ENCODE results near the gene GDI1.

Gene GDI1

DNA sequence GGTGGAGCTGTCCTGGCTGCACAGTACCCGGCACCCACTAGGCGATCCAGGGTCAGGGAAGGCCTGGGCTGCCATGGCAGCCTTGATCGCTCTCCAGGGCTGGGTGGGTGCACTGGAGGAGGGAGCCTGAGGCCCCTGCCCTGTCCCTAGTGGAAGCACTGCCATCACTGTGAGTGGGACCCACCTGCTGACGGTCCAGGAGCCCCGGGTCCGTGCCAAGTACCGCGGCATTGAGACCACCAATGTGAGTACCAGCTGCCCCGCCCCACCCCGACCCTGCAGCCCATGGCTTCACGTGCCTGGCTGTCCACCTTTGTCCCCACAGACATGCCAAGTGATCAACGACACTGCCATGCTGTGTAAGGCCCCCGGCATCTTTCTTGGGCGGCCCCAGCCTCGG is 30.0 kb downstream of the GDI1 start:
- Histone ChIP-seq H4K20me1 (ENCODE audit: insufficient read depth, low read length, poor library complexity, severe bottlenecking) (no peaks in the 10 kb centered on the region), H3K79me2 (ENCODE audit: insufficient read depth, low read length) (no peaks in the 10 kb centered on the region), H3K4me3 (ENCODE audit: low read length, poor library complexity, severe bottlenecking) (no peak overlapping the region), H3K4me1 (ENCODE audit: insufficient read depth, low read length, poor library complexity, severe bottlenecking) (no peaks in the 10 kb centered on the region), H2AFZ (ENCODE audit: low read length) (no peak overlapping the region), H3K9me3 (ENCODE audit: insufficient read depth, low read depth, low read length) (no peaks in the 10 kb centered on the region), H3K9ac (ENCODE audit: low read depth, low read length, poor library complexity, severe bottlenecking) (no peak overlapping the region), H3K4me2 (ENCODE audit: low read depth, low read length, poor library complexity, severe bottlenecking) (no peak overlapping the region), H3F3A (ENCODE audit: low read depth) (no peaks in the 10 kb centered on the region), H3K36me3 (ENCODE audit: insufficient read depth, low read length) (no peaks in the 10 kb centered on the region; the same call in 1 of the 2 replicates), H3K9me2 (replicated peaks; ENCODE audit: low read depth, low read length) (no peaks in the 10 kb centered on the region), H3K27me3 (ENCODE audit: insufficient read depth, low read length, poor library complexity, severe bottlenecking) (no peaks in the 10 kb centered on the region)
- TF ChIP-seq CTCF (conservative IDR thresholded peaks at IDR 0.05; ENCODE audit: low read length) (no peak), EZH2phosphoT487 (IDR thresholded peaks at IDR 0.05; ENCODE audit: borderline replicate concordance) (no peak)

GRCh38 chrX:154467556-154467955 is 30.6 kb downstream of the GDI1 start:
- no peaks in the 10 kb centered on the region; the same call in 1 of the 2 replicates for H3K36me3 ChIP-seq (ENCODE audit: insufficient read depth, low read length)

DNA sequence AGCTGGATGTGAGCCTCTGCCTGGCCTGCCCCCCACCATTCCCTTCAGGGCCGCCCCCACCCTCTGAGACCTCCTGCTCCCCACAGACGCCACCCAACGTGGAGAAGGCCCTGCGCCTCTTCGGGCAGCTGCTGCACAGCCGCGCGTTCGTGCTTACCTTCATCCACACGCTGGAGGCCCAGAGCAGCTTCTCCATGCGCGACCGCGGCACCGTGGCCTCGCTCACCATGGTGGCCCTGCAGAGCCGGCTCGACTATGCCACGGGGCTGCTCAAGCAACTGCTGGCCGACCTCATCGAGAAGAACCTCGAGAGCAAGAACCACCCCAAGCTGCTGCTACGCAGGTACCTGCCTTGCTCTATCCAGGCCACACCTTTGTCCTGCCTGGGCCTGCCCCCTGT is 31.3 kb downstream of the GDI1 start:
- H3K9me2 ChIP-seq (replicated peaks; ENCODE audit: low read depth, low read length): no peaks in the 10 kb centered on the region
- H3K4me3 ChIP-seq (ENCODE audit: low read length, poor library complexity, severe bottlenecking): no peak overlapping the region
- no peak overlapping the region for H2AFZ ChIP-seq (ENCODE audit: low read length)
- H4K20me1 ChIP-seq (ENCODE audit: insufficient read depth, low read length, poor library complexity, severe bottlenecking): no peaks in the 10 kb centered on the region
- TF ChIP-seq CTCF (conservative IDR thresholded peaks at IDR 0.05; ENCODE audit: low read length) (no peak), EZH2phosphoT487 (IDR thresholded peaks at IDR 0.05; ENCODE audit: borderline replicate concordance) (no peak)
- H3K27me3 ChIP-seq (ENCODE audit: insufficient read depth, low read length, poor library complexity, severe bottlenecking): no peaks in the 10 kb centered on the region
- no peaks in the 10 kb centered on the region for H3K4me1 ChIP-seq (ENCODE audit: insufficient read depth, low read length, poor library complexity, severe bottlenecking)
- no peak overlapping the region for H3K9ac ChIP-seq (ENCODE audit: low read depth, low read length, poor library complexity, severe bottlenecking)
- H3F3A ChIP-seq (ENCODE audit: low read depth): no peaks in the 10 kb centered on the region
- no peaks in the 10 kb centered on the region for H3K79me2 ChIP-seq (ENCODE audit: insufficient read depth, low read length)
- no peaks in the 10 kb centered on the region; the same call in 1 of the 2 replicates for H3K36me3 ChIP-seq (ENCODE audit: insufficient read depth, low read length)
- no peak overlapping the region for H3K4me2 ChIP-seq (ENCODE audit: low read depth, low read length, poor library complexity, severe bottlenecking)
- no peaks in the 10 kb centered on the region for H3K9me3 ChIP-seq (ENCODE audit: insufficient read depth, low read depth, low read length)

More at GRCh38 chrX:154467556-154467955, 30.6 kb downstream of the GDI1 start:
- Histone ChIP-seq H2AFZ (ENCODE audit: low read length) (no peak overlapping the region), H3K4me3 (ENCODE audit: low read length, poor library complexity, severe bottlenecking) (no peak overlapping the region), H3K4me1 (ENCODE audit: insufficient read depth, low read length, poor library complexity, severe bottlenecking) (no peaks in the 10 kb centered on the region), H4K20me1 (ENCODE audit: insufficient read depth, low read length, poor library complexity, severe bottlenecking) (no peaks in the 10 kb centered on the region), H3K4me2 (ENCODE audit: low read depth, low read length, poor library complexity, severe bottlenecking) (no peak overlapping the region), H3K9ac (ENCODE audit: low read depth, low read length, poor library complexity, severe bottlenecking) (no peak overlapping the region), H3K79me2 (ENCODE audit: insufficient read depth, low read length) (no peaks in the 10 kb centered on the region), H3K9me2 (replicated peaks; ENCODE audit: low read depth, low read length) (no peaks in the 10 kb centered on the region), H3K9me3 (ENCODE audit: insufficient read depth, low read depth, low read length) (no peaks in the 10 kb centered on the region), H3K27me3 (ENCODE audit: insufficient read depth, low read length, poor library complexity, severe bottlenecking) (no peaks in the 10 kb centered on the region), H3F3A (ENCODE audit: low read depth) (no peaks in the 10 kb centered on the region)
- TF ChIP-seq EZH2phosphoT487 (IDR thresholded peaks at IDR 0.05; ENCODE audit: borderline replicate concordance) (no peak), CTCF (conservative IDR thresholded peaks at IDR 0.05; ENCODE audit: low read length) (no peak)
